ENCODE data around the gene DPH5. TPM values are rescaled to one million over a fixed set of nuclear protein-coding genes. Genes with fewer than 3 reads are reported as not detected.
A peak's percentile ranks its signal among the peaks of the same experiment; 100 is the strongest.

Gene DPH5
- total and polyA plus RNA-seq, 2 experiments from 2014 or later = 24.1 to 26.6 TPM

DNA sequence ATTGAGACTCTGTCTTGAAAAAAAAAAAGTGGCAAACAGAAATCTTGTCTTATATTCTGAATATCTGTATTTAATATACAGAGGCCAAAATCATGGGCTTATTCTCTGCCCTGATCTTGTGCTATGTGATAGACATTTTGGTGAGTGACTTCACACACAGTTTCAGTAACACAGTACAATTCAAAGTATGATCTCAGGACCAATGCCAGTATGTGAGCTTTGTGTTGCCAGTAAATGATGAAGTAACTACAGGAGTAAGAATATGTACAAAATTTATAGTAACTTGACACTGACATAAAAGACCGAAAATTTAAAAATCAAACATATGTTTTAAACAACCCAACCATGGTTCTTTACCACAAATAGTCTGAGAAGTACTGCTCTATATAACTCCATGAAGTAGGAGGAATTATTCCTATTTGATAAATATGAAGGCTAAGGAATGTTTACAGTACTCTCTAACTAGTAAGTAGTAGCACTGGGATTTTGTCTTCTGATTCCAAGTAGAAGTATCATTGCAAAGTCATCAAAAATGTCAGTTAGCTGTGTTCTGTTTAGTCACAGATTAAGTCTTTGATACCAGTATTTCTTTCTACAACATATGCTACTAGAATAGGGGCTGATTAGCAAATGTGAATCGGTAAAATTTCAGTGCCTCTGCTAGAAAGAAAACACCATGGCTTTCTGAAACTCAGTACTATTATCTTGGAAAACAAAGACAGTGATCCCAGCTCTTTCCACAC is 25.3 kb downstream of the DPH5 start:
- Histone ChIP-seq H3K9me2 (ENCODE audit: insufficient read depth) (no peaks in the 10 kb centered on the region), H3K27ac (no peak overlapping the region), H4K20me1 (ENCODE audit: insufficient read depth) (no peaks in the 10 kb centered on the region), H3K79me2 (ENCODE audit: insufficient read depth) (no peaks in the 10 kb centered on the region), H3K27me3 (replicated peaks; ENCODE audit: insufficient read depth) (no peaks in the 10 kb centered on the region), H3K36me3 (ENCODE audit: low read depth) (no peaks in the 10 kb centered on the region), H3K4me3 (no peak overlapping the region), H3F3A (ENCODE audit: insufficient read depth) (no peaks in the 10 kb centered on the region; the same call in 1 of the 2 replicates), H3K4me1 (ENCODE audit: insufficient read depth) (peaks cover 29% of the 10 kb centered on the region), H3K4me2 (ENCODE audit: unreplicated experiment) (no peak overlapping the region), H3K9ac (no peak overlapping the region), H2AFZ (no peak overlapping the region), H3K9me3 (ENCODE audit: low read depth) (no peaks in the 10 kb centered on the region)
- in situ Hi-C loops (cut with MboI) = no loop called here
- WGBS, 2 experiments (ENCODE audit: low coverage in 1 of 2, low lambda C conversion rate in 2 of 2, missing lambda C conversion rate in 2 of 2) = 95 to 100% methylated on average over 2 of the region's 2 CpGs
- DNase-seq = no peak
- no peak for TF ChIP-seq EZH2phosphoT487 (IDR thresholded peaks at IDR 0.05; ENCODE audit: insufficient read depth, low read depth)
- TF ChIP-seq EZH2 (IDR thresholded peaks at IDR 0.05; ENCODE audit: insufficient read depth, poor library complexity, severe bottlenecking) = no peak

DNA sequence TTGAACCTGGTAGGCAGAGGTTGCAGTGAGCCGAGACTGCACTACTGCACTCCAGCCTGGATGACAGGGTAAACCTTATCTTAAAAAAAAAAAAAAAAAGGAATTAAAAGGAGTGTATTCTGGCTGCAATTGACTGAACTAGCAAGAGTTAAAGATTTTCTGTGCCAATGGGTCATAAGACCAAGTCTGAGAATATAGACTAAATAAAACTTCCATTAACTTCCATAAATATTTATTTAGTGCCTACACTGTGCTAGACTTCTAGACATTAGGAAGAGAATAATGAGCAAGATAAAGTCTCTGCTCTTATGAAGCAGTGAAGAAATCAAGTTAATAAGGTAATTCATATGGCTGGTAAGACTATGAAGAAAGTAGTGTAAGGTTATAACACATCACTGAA is 27.2 kb downstream of the DPH5 start:
- Histone ChIP-seq H3K27ac (no peak overlapping the region), H3K4me3 (no peak overlapping the region), H3K36me3 (ENCODE audit: low read depth) (no peaks in the 10 kb centered on the region), H3F3A (ENCODE audit: insufficient read depth) (no peaks in the 10 kb centered on the region), H3K27me3 (replicated peaks; ENCODE audit: insufficient read depth) (no peaks in the 10 kb centered on the region), H3K4me1 (ENCODE audit: insufficient read depth) (peaks cover 10% of the 10 kb centered on the region), H3K9me2 (ENCODE audit: insufficient read depth) (no peaks in the 10 kb centered on the region), H2AFZ (no peak overlapping the region), H3K79me2 (ENCODE audit: insufficient read depth) (no peaks in the 10 kb centered on the region), H3K4me2 (ENCODE audit: unreplicated experiment) (no peak overlapping the region), H3K9me3 (ENCODE audit: low read depth) (no peaks in the 10 kb centered on the region), H4K20me1 (ENCODE audit: insufficient read depth) (no peaks in the 10 kb centered on the region), H3K9ac (no peak overlapping the region)
- WGBS, 2 experiments (ENCODE audit: low coverage in 1 of 2, low lambda C conversion rate in 2 of 2, missing lambda C conversion rate in 2 of 2) = 100% methylated on average over 1 of the region's 1 CpG
- in situ Hi-C loops (cut with MboI) = no loop called here
- no peak for DNase-seq
- no peak for TF ChIP-seq EZH2 (IDR thresholded peaks at IDR 0.05; ENCODE audit: insufficient read depth, poor library complexity, severe bottlenecking)
- no peak for TF ChIP-seq EZH2phosphoT487 (IDR thresholded peaks at IDR 0.05; ENCODE audit: insufficient read depth, low read depth)

DNA sequence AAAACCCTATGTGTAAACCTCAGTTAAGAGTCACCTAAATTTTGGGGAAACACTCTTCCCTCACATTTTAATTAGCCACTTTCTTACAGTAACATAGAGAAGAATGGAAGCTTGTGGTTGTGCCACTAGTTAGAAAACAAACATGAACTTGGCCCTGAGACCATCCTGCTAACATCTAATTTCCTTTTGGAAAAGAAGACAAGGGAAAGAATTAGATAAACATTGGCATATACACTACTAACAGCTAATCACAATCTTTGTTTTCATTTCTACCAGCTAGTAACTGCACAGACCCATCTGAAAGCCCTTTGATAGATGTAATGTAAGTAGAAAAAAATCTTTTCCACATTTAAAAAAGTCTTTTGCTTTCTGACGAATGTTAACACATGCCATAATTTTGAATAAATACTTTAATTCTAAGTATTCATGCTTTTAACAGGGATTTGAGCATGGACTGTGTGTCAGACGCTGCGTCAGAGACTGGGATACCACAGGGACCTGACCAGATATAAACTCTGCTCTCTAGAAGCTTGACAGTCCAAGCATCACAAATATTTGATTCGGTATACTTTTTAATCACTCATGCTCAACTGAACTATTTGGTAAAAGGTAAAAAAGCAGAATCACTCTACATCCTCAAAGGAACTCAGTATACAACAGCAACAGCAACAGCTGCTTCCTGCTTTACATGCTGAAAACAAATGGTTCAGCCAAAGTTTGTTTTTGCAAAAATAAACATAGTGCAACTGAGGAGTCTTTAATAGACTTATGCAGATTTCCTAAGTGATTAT is 30.2 kb downstream of the DPH5 start:
- Histone ChIP-seq H3K9me3 (ENCODE audit: low read depth) (no peaks in the 10 kb centered on the region), H3F3A (ENCODE audit: insufficient read depth) (peaks cover 9% of the 10 kb centered on the region), H3K4me1 (ENCODE audit: insufficient read depth) (no peaks in the 10 kb centered on the region), H2AFZ (no peak overlapping the region), H3K27me3 (replicated peaks; ENCODE audit: insufficient read depth) (no peaks in the 10 kb centered on the region), H3K79me2 (ENCODE audit: insufficient read depth) (no peaks in the 10 kb centered on the region), H3K27ac (no peak overlapping the region), H3K36me3 (ENCODE audit: low read depth) (no peaks in the 10 kb centered on the region), H3K9me2 (ENCODE audit: insufficient read depth) (no peaks in the 10 kb centered on the region; the same call in 1 of the 2 replicates), H3K4me3 (no peak overlapping the region), H3K4me2 (ENCODE audit: unreplicated experiment) (no peak overlapping the region), H3K9ac (no peak overlapping the region), H4K20me1 (ENCODE audit: insufficient read depth) (no peaks in the 10 kb centered on the region)
- TF ChIP-seq EZH2phosphoT487 (IDR thresholded peaks at IDR 0.05; ENCODE audit: insufficient read depth, low read depth) (no peak), EZH2 (IDR thresholded peaks at IDR 0.05; ENCODE audit: insufficient read depth, poor library complexity, severe bottlenecking) (no peak)
- in situ Hi-C loops (cut with MboI) = no loop called here
- DNase-seq = no peak
- WGBS, 2 experiments (ENCODE audit: low coverage in 1 of 2, low lambda C conversion rate in 2 of 2, missing lambda C conversion rate in 2 of 2) = 54% methylated on average over 4 of the region's 4 CpGs

DNA sequence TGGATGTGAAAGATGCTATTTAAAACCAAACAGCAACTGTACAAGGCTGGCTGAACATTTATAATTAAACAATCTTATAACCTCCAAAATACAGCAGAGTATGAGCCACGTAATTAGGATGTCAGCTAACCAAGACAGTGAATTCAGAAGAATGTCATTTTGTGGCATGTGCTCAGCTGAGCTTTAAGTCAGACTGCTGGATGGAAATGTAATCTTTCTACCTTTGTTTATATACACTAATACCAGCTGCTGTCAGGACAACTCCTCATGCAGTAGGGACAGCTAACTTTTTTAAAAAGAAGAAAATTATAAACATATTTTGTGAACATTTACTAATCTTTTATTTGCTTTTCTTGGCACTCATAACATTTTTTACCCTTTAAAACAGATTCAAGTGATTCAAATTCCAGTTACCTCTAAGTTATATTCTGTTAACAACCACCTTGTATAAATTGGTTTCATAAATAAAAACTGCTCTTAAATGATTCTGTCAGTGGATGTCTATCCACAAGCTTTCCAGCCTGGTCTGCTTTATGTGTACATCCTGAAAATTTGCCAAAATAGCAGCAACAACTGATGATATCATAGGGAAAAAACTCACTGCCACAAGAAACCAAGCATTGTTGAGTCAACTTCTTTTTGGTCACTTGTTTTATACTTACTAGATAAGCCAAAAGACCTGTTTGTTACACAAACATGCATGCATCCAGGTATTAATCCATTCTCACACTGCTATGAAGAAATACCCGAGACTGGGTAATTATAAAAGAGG is 36.1 kb downstream of the DPH5 start:
- H2AFZ ChIP-seq = no peak overlapping the region
- H3K4me1 ChIP-seq (ENCODE audit: insufficient read depth) = peaks cover 14% of the 10 kb centered on the region
- TF ChIP-seq EZH2 (IDR thresholded peaks at IDR 0.05; ENCODE audit: insufficient read depth, poor library complexity, severe bottlenecking) (no peak), EZH2phosphoT487 (IDR thresholded peaks at IDR 0.05; ENCODE audit: insufficient read depth, low read depth) (no peak)
- peaks cover 4% of the 10 kb centered on the region; the same call in 1 of the 2 replicates for H3K36me3 ChIP-seq (ENCODE audit: low read depth)
- 32 to 37% methylated on average over 2 of the region's 2 CpGs for WGBS, 2 experiments (ENCODE audit: low coverage in 1 of 2, low lambda C conversion rate in 2 of 2, missing lambda C conversion rate in 2 of 2)
- no peaks in the 10 kb centered on the region for H3K9me3 ChIP-seq (ENCODE audit: low read depth)
- H3K4me2 ChIP-seq (ENCODE audit: unreplicated experiment) = peak overlapping the region; percentile 57
- H4K20me1 ChIP-seq (ENCODE audit: insufficient read depth) = no peaks in the 10 kb centered on the region
- peak overlapping the region; percentile 19; the same call in 1 of the 2 replicates for H3K9ac ChIP-seq
- DNase-seq = peak; percentile 96
- peaks cover 44% of the 10 kb centered on the region for H3F3A ChIP-seq (ENCODE audit: insufficient read depth)
- peak overlapping the region; percentile 56 for H3K27ac ChIP-seq
- no peaks in the 10 kb centered on the region for H3K79me2 ChIP-seq (ENCODE audit: insufficient read depth)
- no peaks in the 10 kb centered on the region; the same call in 1 of the 2 replicates for H3K9me2 ChIP-seq (ENCODE audit: insufficient read depth)
- in situ Hi-C loops (cut with MboI) = no loop called here
- no peak overlapping the region for H3K4me3 ChIP-seq
- H3K27me3 ChIP-seq (replicated peaks; ENCODE audit: insufficient read depth) = no peaks in the 10 kb centered on the region

Measured in GM23248 (cell line).